HG03196 (cell line): ENCODE measurements around the gene SLC39A11.
A peak's percentile ranks its signal among the peaks of the same experiment; 100 is the strongest.
"Not testable (repeated sequence)": the region's sequence is repeated elsewhere in the genome, so short reads cannot be mapped to it uniquely, and the experiment has no call there.

Experiments used
- ATAC-seq: cut with Tn5 transposase; IDR thresholded peaks from one replicate; pipeline ENCODE4 v1.9.1; 2021; ENCODE audit not compliant: unreplicated experiment

Gene SLC39A11

DNA sequence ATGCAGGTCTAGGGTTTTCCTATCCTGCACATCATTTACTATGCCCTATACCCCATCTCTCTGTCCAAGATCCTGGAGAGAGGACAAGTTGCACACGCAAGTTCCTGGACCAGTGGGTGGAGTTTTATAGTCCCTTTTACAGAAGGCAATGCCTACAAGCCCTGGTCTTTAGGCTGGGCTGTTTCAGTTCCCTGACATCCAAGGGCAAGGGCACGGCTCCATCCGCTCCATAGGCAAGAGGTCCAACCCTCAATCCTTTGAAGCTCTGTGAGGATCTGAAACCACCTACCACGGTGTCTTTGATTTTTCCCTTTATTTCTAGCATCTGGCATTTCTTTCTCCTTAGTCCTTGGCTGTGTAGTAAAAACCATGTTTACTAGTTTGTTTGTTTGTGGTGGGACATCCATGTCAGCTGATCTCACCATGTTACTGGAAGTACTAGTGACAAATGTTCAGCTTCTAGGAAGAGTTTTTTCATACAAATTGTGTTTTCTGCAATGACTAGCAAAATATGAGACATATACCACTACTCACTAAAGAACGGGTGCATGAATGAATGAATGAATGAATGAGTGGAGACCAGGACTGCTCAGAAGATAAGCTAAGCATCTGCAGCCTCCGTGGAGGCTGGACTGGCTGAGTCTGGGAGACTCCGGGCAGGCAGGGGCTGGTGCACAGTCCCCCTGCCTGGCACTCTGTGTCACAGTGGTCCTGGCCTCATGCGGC lies 359.4 kb downstream of the SLC39A11 start:
- ATAC-seq: no peak

DNA sequence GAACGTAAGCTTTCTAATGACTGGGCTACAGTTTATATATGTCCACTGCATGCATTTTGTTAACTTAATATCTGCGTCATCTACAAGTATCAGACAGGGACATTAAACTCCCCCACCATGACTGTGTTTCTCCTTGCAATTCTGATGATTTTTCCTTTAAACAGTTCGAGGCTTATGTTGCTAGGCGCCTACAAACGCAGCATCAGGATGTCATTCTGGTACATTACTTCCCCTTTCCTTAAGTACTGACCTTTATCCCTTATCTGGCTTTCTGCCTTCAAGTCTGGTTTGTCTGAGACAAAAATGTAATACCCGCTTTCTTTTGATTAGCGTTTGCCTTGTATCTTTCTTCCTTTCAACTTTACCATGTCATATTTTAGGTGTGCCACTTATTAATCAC lies 362.4 kb downstream of the SLC39A11 start:
- no peak for ATAC-seq

DNA sequence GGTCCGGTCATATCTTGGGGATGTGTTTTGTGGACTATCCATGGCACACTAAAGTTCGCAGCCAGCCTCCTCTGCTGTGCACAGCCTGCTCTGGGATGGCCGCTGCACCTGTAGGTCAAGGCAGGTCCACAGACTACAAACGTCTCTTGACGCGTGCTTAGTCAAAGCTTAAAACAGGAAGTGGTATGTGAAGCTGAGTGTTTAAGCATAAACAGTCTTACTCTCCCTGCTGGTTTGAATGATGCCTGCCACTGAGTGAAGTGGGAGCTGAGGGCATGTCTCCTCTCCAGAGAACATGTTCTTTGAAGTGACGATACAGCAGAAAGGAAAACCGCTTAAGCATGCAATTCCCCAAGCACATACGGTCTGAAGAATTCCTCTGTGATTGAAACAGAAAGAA lies 365.6 kb downstream of the SLC39A11 start:
- peak; percentile 88 for ATAC-seq

DNA sequence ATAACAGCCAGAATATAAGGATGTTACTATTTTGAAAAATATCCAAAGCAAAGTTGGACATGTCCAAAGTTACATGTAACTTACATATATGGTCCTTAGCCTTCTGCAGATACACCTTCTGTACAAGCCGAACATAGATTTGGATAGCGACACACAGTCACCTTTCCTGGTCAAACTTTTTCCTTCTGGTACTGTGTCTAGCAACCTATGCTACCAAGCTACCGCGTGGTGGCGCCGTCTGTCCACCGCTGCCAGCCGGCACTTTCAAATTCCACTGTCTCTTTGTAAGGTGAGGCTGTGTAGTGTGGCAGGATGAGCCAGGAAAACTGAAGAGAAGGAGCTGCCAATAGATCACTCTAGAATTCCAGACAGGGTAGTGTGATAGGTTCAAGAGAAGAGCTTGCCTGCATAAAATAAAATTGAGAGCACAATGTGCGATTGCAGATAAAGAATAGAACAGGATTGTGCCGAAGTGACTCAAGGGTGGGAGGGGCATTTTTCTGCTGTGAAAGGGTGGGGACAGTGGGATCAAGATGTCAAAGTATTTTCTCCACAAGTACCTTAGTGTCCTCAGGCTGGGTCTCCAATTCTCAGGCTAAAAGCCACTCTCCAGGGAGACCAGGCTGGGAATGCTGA lies 366.9 kb downstream of the SLC39A11 start:
- ATAC-seq: peak; percentile 39

DNA sequence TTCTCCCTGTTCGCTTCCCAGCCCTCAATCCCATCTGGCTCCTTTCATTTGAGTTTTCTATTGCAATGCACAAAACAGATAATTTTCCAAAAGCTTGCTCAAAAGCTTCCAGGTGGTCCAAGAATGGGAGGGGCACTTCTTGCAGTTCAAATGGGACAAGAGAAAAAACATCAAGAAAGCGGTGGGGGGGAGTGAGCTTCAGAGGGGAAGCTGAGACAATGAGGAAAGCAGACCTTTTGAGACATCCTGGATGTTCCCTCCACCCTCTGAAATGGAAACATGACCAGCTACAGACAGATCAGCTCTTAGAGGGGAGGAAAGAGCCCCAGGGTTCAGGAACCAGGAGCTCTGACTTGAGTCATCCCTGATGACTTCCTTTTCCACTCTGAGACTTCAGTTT lies 368.2 kb downstream of the SLC39A11 start:
- ATAC-seq: no peak

DNA sequence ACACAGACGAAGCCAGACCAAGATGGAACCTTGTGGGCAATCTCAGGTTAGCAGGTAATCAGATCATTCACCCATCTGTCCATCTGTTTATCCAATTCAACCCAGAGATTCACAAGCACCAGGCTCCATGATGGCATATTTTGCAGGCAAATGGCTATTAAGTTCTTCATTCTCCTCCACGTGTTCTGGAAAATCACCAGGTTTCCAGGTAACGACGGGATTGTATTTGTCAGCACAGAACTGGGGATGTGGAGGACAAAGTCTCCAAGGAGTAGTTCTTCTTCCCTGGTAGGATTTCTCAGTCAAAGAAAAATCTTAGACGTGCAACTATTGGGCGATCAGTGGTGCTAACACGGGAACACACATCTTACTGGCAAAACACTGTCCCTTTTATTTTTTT lies 368.8 kb downstream of the SLC39A11 start:
- no peak for ATAC-seq

DNA sequence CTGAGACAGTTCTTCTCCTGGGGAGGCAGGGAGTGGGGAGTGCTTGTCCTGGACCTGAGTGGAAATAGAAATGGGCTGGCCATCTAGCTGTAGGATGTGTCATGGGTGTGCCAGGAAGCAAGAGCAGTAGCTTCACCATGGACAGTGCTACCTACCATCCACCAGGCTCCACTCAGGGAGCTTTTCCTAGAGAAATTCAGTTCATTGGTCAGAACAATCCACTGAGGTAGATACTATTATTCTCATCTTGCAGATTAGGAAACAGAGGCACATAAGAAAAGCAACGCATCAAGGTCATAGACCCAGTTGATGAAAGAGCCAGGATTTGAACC lies 372.0 kb downstream of the SLC39A11 start:
- ATAC-seq: no peak

DNA sequence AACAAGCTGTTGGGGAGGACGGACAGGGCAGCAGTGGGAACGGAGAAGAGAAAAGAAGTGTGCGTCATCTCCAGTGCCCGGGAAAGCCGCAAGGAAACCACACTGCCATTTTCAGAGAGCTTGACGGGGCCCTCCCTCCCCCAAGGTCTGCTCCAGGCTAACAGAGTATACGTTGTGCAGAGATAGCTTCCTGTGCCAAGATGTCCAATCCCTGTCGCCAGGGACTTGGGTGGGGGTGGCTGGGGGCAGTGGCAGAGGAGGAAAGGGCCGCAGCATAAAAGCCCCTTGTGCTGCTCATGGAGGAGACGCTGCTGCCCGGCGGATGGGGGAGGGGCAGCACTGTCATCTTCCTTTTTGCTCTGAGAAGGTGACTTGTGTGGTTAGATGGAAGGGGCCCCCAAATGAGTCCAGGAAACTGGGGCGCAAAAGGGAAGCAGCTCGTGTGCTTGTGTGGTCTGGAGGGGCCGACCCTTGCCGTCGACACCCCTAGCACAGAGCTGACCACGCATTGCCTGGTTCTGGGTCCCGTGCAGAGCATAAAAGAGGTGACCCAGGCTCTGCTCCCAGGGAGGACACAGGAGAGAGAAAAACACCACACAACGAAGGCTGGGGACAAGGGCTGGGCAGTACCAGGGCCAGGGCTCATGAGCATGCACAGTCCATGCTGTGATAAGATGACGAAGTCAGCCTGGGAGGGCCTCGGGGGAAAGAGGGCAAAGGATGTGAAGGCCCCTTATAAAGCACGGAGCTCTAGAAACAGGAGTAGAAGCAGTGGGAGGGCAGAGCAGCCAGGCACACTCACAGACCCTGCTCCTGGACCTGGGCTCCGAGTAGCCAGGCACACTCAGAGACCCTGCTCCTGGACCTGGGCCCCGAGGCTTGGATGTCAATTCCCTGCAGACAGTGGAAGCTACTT lies 372.7 kb downstream of the SLC39A11 start:
- ATAC-seq: no peak

DNA sequence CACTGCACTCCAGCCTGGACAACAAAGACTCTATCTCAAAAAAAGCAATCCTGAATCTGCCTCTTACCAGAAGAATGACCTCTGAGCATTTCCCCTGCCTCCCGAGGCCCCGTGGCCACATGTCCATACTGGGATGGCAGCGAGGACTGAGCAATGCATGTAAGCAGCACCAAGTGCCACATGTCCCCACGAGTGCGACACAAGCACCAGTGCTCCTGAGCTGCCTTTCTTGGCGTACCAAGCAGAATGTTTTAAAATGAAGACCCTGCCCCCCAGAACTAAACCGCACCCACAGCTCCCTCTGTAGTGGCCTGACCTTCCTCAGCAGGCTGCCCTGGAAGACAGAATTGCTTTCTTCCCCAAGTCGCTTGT lies 373.3 kb downstream of the SLC39A11 start:
- ATAC-seq: no peak

DNA sequence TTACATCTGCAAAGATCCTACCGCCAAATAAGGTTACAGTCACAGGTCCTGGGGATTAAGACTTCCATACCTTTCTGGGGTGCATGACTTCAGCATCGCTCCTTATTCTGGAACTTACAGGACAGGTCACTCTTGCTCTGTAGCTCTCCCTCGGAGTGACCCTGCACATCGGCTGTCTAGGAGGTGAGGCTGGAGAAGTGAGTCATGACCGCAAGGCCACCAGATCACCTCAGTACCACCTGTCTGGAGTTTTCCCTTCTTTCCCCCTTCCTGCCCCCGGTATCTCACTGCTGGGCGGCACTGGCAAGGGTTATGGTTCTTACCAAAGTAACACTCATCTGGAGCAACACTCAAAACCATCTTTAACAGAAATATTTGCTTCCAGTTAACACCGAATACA lies 374.8 kb downstream of the SLC39A11 start:
- no peak for ATAC-seq

DNA sequence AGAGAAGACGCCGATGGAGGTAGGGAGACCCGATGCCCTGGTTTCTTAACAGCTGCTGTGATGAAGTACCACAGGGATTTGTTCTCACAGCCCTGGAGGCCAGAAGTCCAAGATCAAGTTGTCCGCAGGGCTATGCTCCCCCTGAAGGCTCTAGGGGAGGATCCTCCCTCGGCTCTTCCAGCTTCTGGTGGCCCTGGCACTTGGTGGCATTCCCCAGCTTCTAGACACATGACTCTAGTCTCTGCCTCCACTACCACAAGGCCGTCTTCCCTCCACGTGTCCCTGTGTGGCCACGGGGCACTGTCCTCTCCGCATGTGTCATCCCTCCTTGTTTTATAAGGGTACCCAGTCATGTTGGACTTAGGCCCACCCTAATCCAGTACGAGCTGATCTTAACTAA lies 375.2 kb downstream of the SLC39A11 start:
- ATAC-seq: no peak

DNA sequence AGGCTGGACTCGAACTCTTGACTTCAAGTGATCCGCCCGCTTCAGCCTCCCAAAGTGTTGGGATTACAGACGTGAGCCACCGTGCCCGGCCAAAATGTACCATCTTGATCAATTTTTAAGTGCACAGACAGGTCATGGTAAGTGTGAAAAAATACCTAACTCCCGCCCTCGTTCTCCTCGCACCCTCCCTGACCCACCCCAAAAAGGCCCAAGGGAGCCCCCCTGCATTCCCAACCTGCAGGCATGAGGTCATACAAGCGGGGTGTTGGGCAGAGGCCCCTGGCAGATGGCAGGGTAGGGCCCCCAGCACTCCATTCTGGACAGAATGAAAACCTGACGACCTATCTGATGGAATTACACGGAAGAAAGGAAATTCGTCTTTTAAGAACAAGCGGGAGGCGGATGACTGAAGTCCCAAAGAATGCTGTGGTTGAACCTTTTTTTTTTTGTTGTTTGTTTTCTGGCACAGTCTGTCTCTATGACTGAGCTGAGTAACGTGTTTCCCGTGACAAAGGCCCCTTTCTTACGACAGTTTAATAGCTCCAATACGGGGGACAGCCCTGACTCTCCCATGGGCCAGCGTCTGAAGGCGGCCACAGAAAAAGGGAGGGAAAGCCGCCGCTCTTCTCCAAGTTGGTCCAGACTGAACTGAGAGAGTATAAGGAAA lies 376.4 kb downstream of the SLC39A11 start:
- no peak for ATAC-seq

DNA sequence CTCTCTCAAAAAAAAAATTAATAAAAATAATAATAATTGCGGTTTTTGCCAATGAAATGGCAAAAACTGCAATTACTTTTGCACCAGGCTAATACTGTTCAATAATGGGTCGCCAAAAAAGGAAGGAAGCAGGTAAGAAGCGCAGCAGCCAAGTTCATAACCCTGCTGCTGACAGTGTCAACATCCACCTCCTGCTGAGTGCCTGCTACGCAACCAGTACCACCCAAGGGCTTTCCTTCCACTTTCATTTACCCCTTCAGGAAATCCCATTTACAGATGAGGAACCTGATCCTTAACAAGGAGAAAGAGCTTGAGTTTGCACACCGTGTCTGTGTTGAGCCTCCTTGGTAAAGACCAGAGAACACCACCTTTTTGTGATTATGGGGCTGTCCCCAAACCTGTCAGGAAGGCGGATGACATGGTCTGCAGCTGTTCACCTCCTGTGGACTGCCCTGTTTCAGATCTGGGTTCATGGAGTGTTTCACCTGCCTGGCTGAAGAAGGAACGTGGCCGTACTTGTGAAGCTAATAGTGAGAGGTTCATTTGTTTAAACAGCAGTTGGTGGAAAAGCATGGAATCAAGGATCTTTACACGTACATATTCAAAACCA lies 378.0 kb downstream of the SLC39A11 start:
- ATAC-seq: no peak

DNA sequence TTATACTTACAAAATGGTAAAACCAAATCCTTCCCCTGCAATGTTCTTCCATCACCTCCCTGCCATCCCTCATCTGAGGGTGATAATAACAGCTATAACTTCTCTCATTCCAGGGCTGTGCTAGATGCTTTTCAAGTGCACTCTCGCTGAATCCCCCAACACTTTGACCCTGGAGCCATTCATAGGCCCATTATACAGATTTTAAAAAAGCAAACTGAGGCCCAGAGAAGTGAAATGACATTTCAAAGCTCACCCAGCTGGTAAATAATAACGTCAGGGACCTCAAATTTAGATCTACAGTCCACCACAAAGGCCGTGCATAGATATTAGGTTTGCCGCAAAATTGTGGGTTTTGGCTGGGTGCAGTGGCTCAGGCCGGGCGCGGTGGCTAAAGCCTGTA lies 378.8 kb downstream of the SLC39A11 start:
- no peak for ATAC-seq

DNA sequence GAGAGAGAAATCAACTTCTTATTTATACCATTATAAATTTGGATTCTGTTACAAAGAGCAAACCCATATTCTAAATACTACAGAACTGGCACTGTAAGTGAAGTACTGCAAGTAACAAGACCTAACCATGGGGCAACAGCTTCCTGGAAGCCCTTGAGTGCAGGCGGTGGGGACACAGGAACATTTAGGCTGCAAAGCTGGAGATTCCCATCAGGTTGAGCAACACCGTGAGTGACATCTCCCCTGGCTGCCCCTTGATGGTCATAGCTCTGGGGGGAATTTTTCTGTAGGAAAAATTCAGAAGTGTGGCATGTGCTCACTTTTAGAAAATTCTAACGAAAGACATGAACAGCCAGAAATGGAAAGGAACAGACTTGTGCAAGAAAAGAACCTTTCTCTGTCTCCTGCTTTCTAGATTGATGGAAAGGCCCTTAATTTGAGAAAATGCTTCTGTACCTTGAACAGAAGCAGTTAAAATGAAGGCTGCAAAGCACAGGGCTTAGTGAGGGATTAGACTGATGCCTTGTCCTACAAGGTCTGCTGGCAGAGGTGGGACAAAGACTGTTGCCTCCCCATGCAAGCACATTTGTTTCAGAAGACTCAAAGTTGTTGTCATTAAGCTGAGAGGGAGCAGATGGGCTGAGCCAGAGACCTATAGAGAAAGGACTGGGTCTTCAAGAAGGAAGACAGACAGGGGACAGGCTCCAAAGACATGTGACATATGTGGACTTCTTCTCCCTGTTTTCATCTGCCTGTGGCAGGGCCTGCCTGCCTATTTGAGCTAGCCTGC lies 380.8 kb downstream of the SLC39A11 start:
- ATAC-seq: no peak

DNA sequence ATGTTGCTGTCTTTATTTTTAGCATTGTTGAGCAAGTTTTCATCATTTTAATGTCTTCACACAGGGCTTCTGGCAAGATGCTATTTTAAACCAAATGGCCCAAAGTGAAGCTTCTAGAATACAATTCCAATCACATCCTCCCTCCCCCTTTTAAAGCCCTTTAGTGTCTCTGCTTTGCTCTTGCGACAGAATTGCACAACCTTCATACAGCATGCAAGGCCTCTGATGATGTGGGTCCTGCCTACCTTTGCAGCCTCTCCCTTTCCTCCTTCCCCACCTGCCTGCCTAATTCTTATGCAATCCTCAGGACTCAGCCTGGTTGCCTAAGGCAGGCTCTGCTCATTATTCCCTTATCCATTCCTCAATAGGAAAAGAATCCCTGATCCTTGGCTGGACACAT lies 381.7 kb downstream of the SLC39A11 start:
- ATAC-seq: no peak

DNA sequence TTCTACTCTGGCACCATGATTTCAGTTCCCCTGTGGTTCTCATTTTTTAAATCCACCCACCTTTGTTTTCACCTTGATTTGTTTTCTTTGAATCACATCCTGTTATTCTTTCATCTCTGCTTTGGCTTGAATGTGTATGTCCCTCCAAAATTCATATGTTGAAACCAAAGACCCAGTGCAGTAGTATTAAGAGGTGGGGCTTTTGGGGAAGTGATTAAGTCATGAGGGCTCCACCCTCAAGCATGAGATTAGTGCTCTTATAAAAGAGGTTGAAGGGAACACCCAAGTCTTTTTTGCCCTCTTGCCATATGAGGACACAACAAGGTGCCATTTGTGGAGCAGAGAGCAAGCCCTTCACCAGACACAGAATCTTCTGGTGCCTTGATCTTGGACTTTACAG lies 382.3 kb downstream of the SLC39A11 start:
- ATAC-seq: no peak

DNA sequence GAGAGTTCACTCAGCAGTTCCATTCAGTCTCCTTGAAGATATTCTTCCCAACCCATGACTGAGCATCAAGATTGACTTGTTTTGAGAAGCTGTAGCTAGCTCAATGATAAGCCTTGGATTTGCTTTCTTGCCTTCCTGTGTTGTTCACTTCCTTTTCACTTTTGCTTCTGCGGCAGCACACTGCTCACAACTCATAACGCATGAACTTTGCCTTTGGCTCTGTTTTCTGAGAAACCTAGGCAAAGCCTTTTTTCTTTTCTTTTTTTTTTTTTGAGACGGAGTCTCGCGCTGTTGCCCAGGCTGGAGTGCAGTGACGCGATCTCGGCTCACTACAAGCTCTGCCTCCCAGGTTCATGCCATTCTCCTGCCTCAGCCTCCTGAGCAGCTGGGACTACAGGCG lies 383.8 kb downstream of the SLC39A11 start:
- ATAC-seq: not testable (repeated sequence)

DNA sequence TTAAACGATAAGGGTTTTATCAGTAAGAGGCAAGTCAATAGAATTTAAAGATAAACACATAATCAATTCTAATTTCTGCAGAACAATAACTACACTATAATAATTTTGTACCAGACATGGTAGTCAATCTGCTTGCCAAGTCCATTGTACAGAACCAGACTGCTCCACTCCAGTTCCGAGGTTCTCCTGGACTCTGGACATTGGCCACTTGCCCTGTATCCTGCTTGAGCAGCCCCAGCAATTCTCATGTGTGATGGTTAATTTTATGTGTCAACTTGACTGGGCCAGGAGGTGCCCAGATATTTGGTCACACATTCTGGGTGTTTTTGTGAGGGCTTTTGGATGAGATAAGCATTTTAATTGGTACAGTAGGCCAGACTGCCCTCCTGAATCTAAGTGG lies 384.6 kb downstream of the SLC39A11 start:
- no peak for ATAC-seq

DNA sequence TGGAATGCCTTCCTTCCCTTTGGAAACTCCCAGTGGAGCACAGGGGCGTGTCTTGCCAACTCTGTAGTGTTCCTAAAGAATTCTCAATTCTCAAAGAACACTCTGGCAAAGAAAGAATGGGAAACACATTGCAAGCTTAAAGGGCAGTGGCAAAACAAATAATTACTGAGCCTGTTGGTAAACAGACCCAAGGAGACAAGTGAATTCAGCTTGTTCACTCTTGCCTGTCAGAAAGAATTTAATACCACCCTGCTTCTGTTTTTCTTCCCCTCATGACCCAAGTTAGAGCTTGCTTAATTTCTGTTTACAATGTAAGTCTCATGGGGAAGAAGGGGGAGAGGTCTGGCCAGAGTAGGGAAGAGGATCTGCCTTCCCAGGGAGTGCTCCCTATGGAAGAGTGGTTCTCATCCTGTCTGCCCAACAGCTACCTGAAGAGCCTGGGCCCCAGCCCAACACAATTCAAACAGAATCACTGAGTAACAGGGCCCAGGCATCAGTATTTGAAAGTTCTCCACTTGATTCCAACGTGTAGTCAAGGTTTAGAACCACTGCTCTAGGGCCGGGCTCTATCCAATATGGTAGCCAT lies 386.0 kb downstream of the SLC39A11 start:
- ATAC-seq: no peak
